Ascending aorta (tissue), 2 donors: Measurements from ENCODE around the gene TMTC2. TPM values are rescaled to one million over a fixed set of nuclear protein-coding genes. Genes with fewer than 3 reads are reported as not detected.

Experiments
- DNase-seq, 2 donors: peaks; one replicate each; pipeline ENCODE4 v3.0.0-alpha.2; 2019; ENCODE audit warnings: low spot score in 2 of 2
- H3K27ac ChIP-seq, 2 donors: fragments of 200-600 bp; sonication (generic); one replicate each; pipeline ENCODE4 v1.5.1; 2016 to 2017; ENCODE audit warnings: mild to moderate bottlenecking in 1 of 2
- H3K27me3 ChIP-seq: fragments of 200-600 bp; sonication (generic); one replicate; pipeline ENCODE4 v1.5.1; 2017
- H3K36me3 ChIP-seq, 2 donors: fragments of 200-600 bp; sonication (generic); one replicate each; pipeline ENCODE4 v1.5.1; 2016
- H3K4me1 ChIP-seq, 2 donors: fragments of 200-600 bp; sonication (generic); one replicate each; pipeline ENCODE4 v1.5.1; 2016 to 2017; ENCODE audit warnings: mild to moderate bottlenecking in 1 of 2
- H3K4me3 ChIP-seq, 2 donors: fragments of 200-600 bp; sonication (generic); one replicate each; pipeline ENCODE4 v1.5.1; 2016 to 2017; ENCODE audit warnings: mild to moderate bottlenecking in 1 of 2
- H3K9me3 ChIP-seq, 2 donors: fragments of 200-600 bp; sonication (generic); one replicate each; pipeline ENCODE4 v1.5.1; 2016
- CTCF ChIP-seq, 3 experiments: fragments of 200-600 bp in 2 of 3; fragments of 450-650 bp in 1 of 3; sonication (generic) in 2 of 3; IDR thresholded peaks; one replicate each; pipeline ENCODE4 v1.5.1; 2016 to 2019; ENCODE audit warnings: antibody characterized with exemption in 3 of 3, mild to moderate bottlenecking in 1 of 3, moderate library complexity in 1 of 3
- intact Hi-C: fragments of 100-400 bp; cut with DNase I; formaldehyde crosslinking; loops from one replicate; pipeline ENCODE4 v1.15.1; 2023
- total RNA-seq: library from RNA; depleted of rRNA; stranded (reverse); fragments of >200 nt; gene quantifications from one replicate; pipeline ENCODE4 v1.1.0, GENCODE V29; 2016

The TMTC2 gene
- total RNA-seq, 1 donor from 2014 or later = 6.8 TPM

GRCh38 chr12:82698708-82699564 lies 12.2 kb downstream of the TMTC2 start:
- intact Hi-C loops = no loop called here
- no peaks in the 10 kb centered on the region for H3K9me3 ChIP-seq
- DNase-seq = no peak
- H3K36me3 ChIP-seq = no peaks in the 10 kb centered on the region
- H3K27me3 ChIP-seq = no peaks in the 10 kb centered on the region
- no peaks in the 10 kb centered on the region for H3K4me1 ChIP-seq
- H3K27ac ChIP-seq = no peak overlapping the region
- no peak for TF ChIP-seq CTCF (IDR thresholded peaks at IDR 0.05)
- H3K4me3 ChIP-seq = no peak overlapping the region

GRCh38 chr12:82705774-82706173 lies 19.1 kb downstream of the TMTC2 start:
- Histone ChIP-seq H3K4me1 (no peaks in the 10 kb centered on the region), H3K27me3 (no peaks in the 10 kb centered on the region), H3K27ac (no peak overlapping the region), H3K9me3 (no peaks in the 10 kb centered on the region), H3K36me3 (no peaks in the 10 kb centered on the region), H3K4me3 (no peak overlapping the region)
- TF ChIP-seq CTCF (IDR thresholded peaks at IDR 0.05) = no peak
- intact Hi-C loops = no loop called here
- DNase-seq = no peak

GRCh38 chr12:82708061-82708879 lies 21.6 kb downstream of the TMTC2 start:
- H3K27ac ChIP-seq = no peak overlapping the region
- H3K4me1 ChIP-seq = no peaks in the 10 kb centered on the region

GRCh38 chr12:82709794-82710355 lies 23.2 kb downstream of the TMTC2 start:
- no peaks in the 10 kb centered on the region for H3K4me1 ChIP-seq
- H3K27ac ChIP-seq = no peak overlapping the region
- H3K4me3 ChIP-seq = no peak overlapping the region
- intact Hi-C loops = no loop called here
- H3K27me3 ChIP-seq = no peaks in the 10 kb centered on the region
- H3K9me3 ChIP-seq = no peaks in the 10 kb centered on the region
- no peak for DNase-seq
- TF ChIP-seq CTCF (IDR thresholded peaks at IDR 0.05) = no peak
- H3K36me3 ChIP-seq = no peaks in the 10 kb centered on the region

More at GRCh38 chr12:82708061-82708879, 21.6 kb downstream of the TMTC2 start:
- Histone ChIP-seq H3K36me3 (no peaks in the 10 kb centered on the region), H3K9me3 (no peaks in the 10 kb centered on the region), H3K27me3 (no peaks in the 10 kb centered on the region), H3K4me3 (no peak overlapping the region)
- DNase-seq = no peak
- intact Hi-C loops = no loop called here
- TF ChIP-seq CTCF (IDR thresholded peaks at IDR 0.05) = no peak

- intact Hi-C loops = no loop called here
- no peaks in the 10 kb centered on the region for H3K4me1 ChIP-seq
- no peak for TF ChIP-seq CTCF (IDR thresholded peaks at IDR 0.05)
- H3K27ac ChIP-seq = no peak overlapping the region
- no peaks in the 10 kb centered on the region for H3K27me3 ChIP-seq
- DNase-seq = no peak
- no peaks in the 10 kb centered on the region for H3K9me3 ChIP-seq
- no peaks in the 10 kb centered on the region for H3K36me3 ChIP-seq
- no peak overlapping the region for H3K4me3 ChIP-seq
Observed at GRCh38 chr12:82710741-82711140, 24.0 kb downstream of the TMTC2 start.
